Medulla oblongata (tissue), 1 donor: ENCODE measurements around the gene ING5.

Source experiments
- DNase-seq: peaks from one replicate; pipeline ENCODE4 v3.0.0-alpha.2; 2015; ENCODE audit errors: extremely low spot score

Gene ING5

GRCh38 chr2:241706537-241706936 is 4.7 kb downstream of the ING5 start:
- no peak for DNase-seq

GRCh38 chr2:241708879-241709278 is 7.0 kb downstream of the ING5 start:
- DNase-seq = no peak

- DNase-seq = no peak
Observed at GRCh38 chr2:241719093-241719492, 17.3 kb downstream of the ING5 start.

- DNase-seq = no peak
Observed at GRCh38 chr2:241720099-241720498, 18.3 kb downstream of the ING5 start.

- DNase-seq = no peak
Observed at GRCh38 chr2:241720560-241720959, 18.7 kb downstream of the ING5 start.

- no peak for DNase-seq
Observed at GRCh38 chr2:241721852-241722251, 20.0 kb downstream of the ING5 start.

- DNase-seq = no peak
Observed at GRCh38 chr2:241722896-241723454, 21.1 kb downstream of the ING5 start.

- DNase-seq = no peak
Observed at GRCh38 chr2:241724259-241724974, 22.6 kb downstream of the ING5 start.

GRCh38 chr2:241724975-241725870 is 23.4 kb downstream of the ING5 start:
- DNase-seq = no peak

GRCh38 chr2:241726459-241726858 is 24.6 kb downstream of the ING5 start:
- no peak for DNase-seq

- no peak for DNase-seq
Observed at GRCh38 chr2:241728000-241728399, 26.2 kb downstream of the ING5 start.

- peak; percentile 61 for DNase-seq
Observed at GRCh38 chr2:241728627-241729026, 26.8 kb downstream of the ING5 start.

- no peak for DNase-seq
Observed at GRCh38 chr2:241729868-241730267, 28.0 kb downstream of the ING5 start.

- no peak for DNase-seq
Observed at GRCh38 chr2:241730671-241731293, 28.9 kb downstream of the ING5 start.

GRCh38 chr2:241732513-241733186 is 30.8 kb downstream of the ING5 start:
- DNase-seq = peak; percentile 25

- peak; percentile 4 for DNase-seq
Observed at GRCh38 chr2:241733391-241734207, 31.8 kb downstream of the ING5 start.

GRCh38 chr2:241734208-241734466 is 32.3 kb downstream of the ING5 start:
- DNase-seq = no peak

- DNase-seq = peak; percentile 92
Observed at GRCh38 chr2:241734467-241735208, 32.8 kb downstream of the ING5 start, which contains the start of gene D2HGDH. TSS of gene D2HGDH (plus strand) at chr2:241734630. CDS start at chr2:241735225, 595 bp downstream.

GRCh38 chr2:241736111-241736510 is 34.3 kb downstream of the ING5 start:
- no peak for DNase-seq

- DNase-seq = no peak
Observed at GRCh38 chr2:241738040-241738686, 36.3 kb downstream of the ING5 start.
